Activated CD8-positive, alpha-beta memory T cell treated with anti-CD3 and anti-CD28 coated beads for 48 hours (primary cell): ENCODE measurements around the gene CNKSR3.

Source experiments
- DNase-seq, 3 experiments: peaks; one replicate each; pipeline ENCODE4 v3.0.0-alpha.2; 2020; ENCODE audit warnings: low read depth in 2 of 3, low spot score in 2 of 3

The CNKSR3 gene

DNA sequence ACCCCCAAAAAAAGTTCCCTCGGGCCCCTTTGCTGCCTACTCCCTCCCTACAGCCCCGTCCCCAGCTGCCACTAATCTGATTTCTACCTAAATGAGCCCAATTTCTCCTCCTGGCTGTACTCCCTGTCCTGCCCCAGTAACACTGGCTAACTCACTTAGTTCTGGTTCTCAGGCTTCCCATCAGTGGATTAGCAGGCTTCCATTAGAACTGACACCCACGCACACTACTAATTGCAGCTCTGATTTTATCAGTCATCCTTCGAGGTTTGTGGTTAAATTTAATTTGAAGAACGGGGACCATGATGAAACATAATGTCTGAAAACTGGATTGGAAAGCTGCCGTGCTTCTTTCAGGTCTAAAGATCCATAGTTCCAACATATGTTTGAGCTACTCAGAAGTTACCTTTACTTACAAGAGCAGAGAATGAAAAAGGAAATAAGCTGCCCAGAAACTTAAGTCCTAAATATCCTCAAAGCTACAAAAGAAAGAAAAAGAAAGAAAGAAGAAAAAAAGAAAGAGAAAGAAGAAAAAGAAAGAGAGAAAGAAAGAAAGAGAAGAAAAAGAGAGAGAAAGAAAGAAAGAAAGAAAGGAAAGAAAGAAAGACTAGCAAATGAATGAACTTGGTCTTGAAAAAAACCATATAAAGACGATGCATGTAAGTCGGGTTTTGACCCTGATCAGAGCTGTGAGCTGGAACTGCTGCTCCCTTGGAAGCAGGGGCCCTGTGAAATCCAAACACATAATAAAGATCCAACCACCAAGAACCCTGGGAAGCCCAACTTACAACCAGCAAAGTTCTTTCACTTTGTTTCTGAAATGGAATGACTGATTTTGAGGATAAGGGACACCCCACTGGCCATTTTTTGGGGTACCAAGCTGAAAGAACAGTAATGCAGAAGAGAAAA is 51.7 kb downstream of the CNKSR3 start:
- no peak for DNase-seq

DNA sequence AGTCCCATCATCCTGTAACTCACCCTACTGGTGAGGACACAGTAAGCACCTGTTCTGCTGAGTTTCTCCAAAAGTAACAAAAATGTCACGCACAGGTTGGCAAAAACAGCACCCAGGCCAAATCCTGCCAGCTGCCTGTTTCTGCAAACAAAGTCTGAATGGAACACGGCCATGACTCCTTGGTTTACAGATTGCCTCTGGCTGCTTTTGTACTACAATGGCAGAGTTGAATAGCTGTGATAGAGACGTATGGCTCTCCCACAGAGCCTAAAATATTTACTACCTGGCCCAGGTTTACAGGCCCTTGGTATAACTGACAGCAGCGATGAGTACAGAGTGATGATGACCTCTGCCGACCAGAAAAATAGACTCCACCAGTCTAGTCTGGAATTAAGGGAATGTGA is 52.6 kb downstream of the CNKSR3 start:
- DNase-seq: no peak

GRCh38 chr6:154457046-154457713 is 53.3 kb downstream of the CNKSR3 start:
- DNase-seq: no peak

DNA sequence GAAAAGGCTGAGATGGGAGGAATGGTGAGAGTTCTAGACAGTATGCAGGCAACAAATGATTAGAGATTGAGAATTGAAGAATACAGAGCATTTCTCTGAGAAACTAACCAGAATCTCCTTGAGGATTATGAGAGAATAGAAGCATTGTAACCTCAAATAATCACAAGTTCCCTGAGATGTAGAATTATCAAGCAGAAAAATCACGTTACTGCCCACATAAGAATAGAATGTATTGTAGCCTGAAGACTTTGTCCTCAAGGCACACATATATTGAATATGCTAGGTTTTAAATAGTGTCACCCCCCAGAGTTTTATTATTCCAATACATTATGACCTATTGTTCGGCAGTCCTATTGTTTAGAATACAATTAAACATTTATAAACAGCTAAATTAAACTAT is 57.2 kb downstream of the CNKSR3 start:
- no peak for DNase-seq

DNA sequence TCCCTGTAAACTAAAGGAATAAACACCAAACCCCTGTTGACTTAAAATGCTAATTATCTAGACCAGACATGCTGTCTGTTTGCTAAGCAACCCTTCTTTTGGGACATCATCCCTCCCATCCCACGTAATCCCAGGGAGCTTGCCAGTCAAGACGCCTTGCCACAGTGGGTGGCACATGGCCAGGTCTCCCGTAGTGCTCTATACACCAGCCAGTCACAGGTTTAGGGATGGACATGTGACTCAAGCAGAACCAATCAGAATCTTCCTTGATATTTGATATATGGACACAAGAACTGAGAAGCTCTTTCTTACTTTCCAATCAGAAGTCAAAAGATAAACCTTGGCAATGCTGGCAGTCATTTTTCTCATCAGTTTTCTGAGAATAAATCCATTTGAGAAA is 60.0 kb downstream of the CNKSR3 start:
- DNase-seq: no peak

- no peak for DNase-seq
Measured at GRCh38 chr6:154448448-154449096, 61.9 kb downstream of the CNKSR3 start.

- DNase-seq: no peak
Measured at GRCh38 chr6:154447954-154448353, 62.5 kb downstream of the CNKSR3 start.

DNA sequence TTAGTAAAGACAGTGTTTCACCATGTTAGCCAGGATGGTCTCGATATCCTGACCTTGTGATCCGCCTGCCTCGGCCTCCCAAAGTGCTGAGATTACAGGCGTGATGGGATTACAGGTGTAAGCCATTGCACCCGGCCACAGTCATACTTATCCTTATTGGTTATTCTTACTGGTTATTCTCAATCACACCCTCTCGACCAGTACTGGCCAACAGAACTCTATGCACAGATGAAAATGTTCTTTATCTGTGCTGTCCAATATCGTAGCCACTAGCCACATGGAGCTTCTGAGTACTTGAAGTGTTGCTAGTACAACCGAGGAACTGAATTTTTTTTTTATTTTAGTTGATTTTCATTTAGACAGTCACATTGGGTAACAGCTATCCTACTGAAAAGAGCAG is 63.5 kb downstream of the CNKSR3 start:
- DNase-seq: no peak

DNA sequence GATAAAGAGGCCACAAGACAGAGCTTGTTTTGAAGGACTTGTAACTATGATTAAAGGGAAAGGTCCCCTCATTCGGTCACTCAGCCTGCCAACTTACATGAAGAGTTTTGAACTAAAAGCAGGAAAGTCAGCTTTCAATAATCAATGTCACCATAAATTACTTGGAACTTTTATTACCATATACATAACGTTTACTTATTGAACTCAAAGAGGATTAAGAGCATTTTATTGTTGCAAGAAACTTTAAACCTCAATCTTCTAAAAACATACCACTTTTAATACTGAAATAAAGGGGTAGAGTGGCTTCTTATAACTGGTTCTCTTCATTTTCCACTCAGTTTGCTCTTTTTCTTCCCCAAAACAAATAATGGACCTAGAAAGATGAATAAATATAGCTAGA is 65.1 kb downstream of the CNKSR3 start:
- DNase-seq: no peak

GRCh38 chr6:154441995-154442310 is 68.5 kb downstream of the CNKSR3 start:
- no peak for DNase-seq

- DNase-seq: no peak
Measured at GRCh38 chr6:154440422-154441043, 70.0 kb downstream of the CNKSR3 start.

GRCh38 chr6:154440022-154440421 is 70.5 kb downstream of the CNKSR3 start:
- no peak for DNase-seq

DNA sequence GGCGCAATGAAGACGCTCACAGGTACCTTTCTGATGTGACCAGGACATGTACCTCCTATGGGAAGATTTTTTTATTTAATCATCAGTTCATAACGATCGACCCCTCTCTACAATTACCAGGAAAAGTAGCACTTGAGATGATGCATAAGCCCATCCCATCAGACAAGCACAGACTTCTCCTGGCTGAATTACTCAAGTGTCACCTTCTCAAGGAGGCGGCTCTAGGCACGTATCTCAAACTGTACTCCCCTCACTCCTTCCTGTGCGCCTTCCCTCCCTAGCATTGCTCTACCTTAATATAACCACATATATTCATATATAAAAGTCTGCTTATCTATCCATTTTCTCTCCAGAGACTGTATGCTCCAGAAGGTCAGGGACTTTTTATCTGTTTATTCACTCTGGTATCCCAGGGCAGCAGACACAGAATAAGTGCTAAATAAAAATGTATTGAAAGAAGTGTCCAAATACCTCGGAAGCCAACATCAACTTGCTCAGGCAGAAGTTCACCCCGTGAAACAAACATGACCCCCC is 71.5 kb downstream of the CNKSR3 start:
- no peak for DNase-seq

GRCh38 chr6:154435400-154435945 is 75.0 kb downstream of the CNKSR3 start:
- DNase-seq: no peak

GRCh38 chr6:154434662-154435061 is 75.8 kb downstream of the CNKSR3 start:
- DNase-seq: no peak

DNA sequence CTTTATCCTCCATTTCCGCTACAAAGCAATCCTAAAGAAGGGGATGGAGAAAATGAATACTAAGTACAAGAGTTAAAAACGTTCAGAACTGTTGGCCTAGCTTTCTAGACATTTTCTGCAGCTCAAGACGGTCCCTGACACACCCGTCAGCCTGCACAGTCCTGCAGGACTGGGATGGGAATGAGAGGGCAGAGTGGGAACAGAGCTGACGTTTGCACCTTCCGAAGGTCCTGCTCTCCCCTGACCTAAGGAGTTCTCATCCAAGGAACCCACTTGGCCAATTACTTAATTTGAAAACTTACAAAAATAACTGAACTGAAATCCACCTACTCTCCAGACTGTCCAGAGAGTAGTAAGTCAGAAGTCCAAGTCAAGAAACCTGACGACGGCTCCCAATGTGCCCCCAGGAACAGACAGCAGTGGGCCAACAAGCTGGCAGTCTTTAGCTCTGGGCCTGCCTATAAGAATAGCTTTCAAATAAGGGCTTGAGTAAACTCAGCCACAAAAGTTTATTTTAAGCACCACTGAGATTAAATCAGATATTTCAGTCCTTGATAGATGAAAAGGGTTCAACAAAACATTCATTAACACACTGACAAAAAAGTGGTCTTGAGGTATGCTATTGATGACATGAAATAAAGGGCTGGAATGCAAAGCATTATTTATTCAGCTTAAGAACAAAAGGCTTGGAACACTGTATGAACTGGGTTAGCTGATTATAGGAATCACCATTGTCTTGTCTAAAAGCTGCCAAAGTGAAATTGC is 76.8 kb downstream of the CNKSR3 start:
- DNase-seq: no peak

GRCh38 chr6:154432533-154433476 is 77.7 kb downstream of the CNKSR3 start:
- no peak for DNase-seq

DNA sequence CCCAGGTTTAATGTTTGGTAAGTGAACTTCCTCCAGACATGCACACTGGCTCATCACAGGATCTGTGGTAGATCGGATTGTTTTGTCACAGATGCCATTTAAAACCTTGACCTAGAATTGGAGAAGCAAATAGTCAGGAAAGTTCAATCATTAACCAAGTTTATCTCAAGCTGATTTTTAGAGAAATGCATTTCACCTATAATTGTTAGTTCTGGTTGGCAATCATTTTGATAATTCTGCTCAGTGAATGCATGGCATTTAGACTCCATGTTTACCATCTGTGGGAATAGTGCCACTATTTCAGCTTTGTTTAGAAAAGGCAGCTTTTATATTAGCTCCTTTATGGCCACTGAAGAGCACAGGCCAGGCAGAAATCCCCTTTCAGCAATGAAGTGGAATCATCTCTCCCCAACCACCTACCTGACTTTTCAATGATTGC is 80.0 kb downstream of the CNKSR3 start:
- no peak for DNase-seq

DNA sequence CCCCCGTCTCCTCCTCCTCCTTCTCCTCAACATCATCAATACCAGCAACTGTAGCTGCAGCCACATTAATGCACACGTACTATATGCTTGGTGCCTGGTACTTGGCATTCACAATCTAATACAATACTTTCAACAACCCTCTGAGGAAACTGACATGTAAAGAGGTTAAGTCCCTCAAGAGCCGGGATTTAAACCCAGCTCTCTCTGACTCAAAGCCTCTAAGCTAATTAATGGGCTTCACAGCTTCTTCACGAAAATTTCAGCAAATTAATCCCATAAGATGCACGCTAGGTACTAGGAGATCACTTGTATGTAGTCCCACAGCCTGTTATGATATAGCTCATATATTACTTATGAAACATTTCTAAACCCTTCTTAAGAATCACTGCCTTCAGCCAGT is 80.8 kb downstream of the CNKSR3 start:
- no peak for DNase-seq
